Endothelial cell of umbilical vein (primary cell): ENCODE measurements around the gene REC8. TPM values are rescaled to one million over a fixed set of nuclear protein-coding genes. Genes with fewer than 3 reads are reported as not detected.

Experiments
- BruUV-seq: library from RNA; stranded (reverse); fragments of 400-500 nt; replicated peaks from 2 replicates; lab custom pipeline; 2021; lab: Mats Ljungman, UMichigan
- CTCF ChIA-PET: fragments of 300-600, 350-600 bp; sonication (Branson Sonifier 250); formaldehyde crosslinking; loops from one replicate; lab custom pipeline; 2021; ENCODE audit warnings: antibody characterized with exemption, inconsistent platforms; lab: Charles Lee
- POLR2A ChIA-PET: fragments of 300-600, 350-600 bp; sonication (Branson Sonifier 250); formaldehyde crosslinking; loops from one replicate; lab custom pipeline; 2021; ENCODE audit warnings: antibody characterized with exemption, inconsistent platforms; lab: Charles Lee
- DNase-seq: peaks from one replicate; pipeline ENCODE4 v3.0.0-alpha.2; 2011; ENCODE audit warnings: low read depth, low spot score
- FAIRE-seq: peaks from 2 replicates; lab custom pipeline; 2011; peaks lifted over from hg19 to GRCh38; lab: Jason Lieb, UNC
- H2AFZ ChIP-seq: 2 replicates; pipeline ENCODE4 v1.6.0; 2012; ENCODE audit warnings: low read depth, low read length, control low read depth, inconsistent platforms
- H3K27ac ChIP-seq: 2 replicates; pipeline ENCODE4 v1.5.1; 2011; ENCODE audit warnings: low read depth, mild to moderate bottlenecking, control low read depth, low read length, moderate library complexity; ENCODE audit not compliant: insufficient read depth
- H3K27me3 ChIP-seq, 2 experiments: 2 replicates each; pipeline versions ENCODE4 v1.6.0 to v1.6.1; 2011; ENCODE audit warnings: low read length in 2 of 2, mixed read lengths in 1 of 2; ENCODE audit not compliant: control insufficient read depth in 2 of 2, insufficient read depth in 2 of 2
- H3K36me3 ChIP-seq, 2 experiments: 2 replicates in 1 of 2; 3 replicates in 1 of 2; pipeline ENCODE4 v1.5.1; 2011; ENCODE audit warnings: low read length in 2 of 2, mild to moderate bottlenecking in 1 of 2, moderate library complexity in 1 of 2; ENCODE audit not compliant: control insufficient read depth in 2 of 2, insufficient read depth in 2 of 2; ENCODE audit errors: extremely low read depth in 1 of 2
- H3K4me1 ChIP-seq: 3 replicates; pipeline ENCODE4 v1.5.1; 2011; ENCODE audit warnings: mild to moderate bottlenecking, low read length; ENCODE audit not compliant: control insufficient read depth, insufficient read depth; ENCODE audit errors: extremely low read depth
- H3K4me2 ChIP-seq: 2 replicates; pipeline ENCODE4 v1.6.1; 2011; ENCODE audit warnings: low read length, control low read depth, mixed read lengths; ENCODE audit not compliant: insufficient read depth
- H3K4me3 ChIP-seq, 3 experiments: fragments of 200-600 bp in 1 of 3; sonication (generic), shearing (Covaris generic) in 1 of 3; replicated peaks in 1 of 3; 2 replicates each; pipeline ENCODE4 v1.5.1; 2011 to 2016; ENCODE audit warnings: control low read depth in 3 of 3, low read length in 3 of 3, mild to moderate bottlenecking in 2 of 3, inconsistent platforms in 1 of 3, low read depth in 1 of 3, moderate library complexity in 1 of 3; ENCODE audit not compliant: insufficient read depth in 1 of 3
- H3K79me2 ChIP-seq: 2 replicates; pipeline ENCODE4 v1.6.0; 2012; ENCODE audit warnings: low read length, inconsistent platforms; ENCODE audit not compliant: control insufficient read depth, insufficient read depth
- H3K9ac ChIP-seq: replicated peaks from 2 replicates; pipeline ENCODE3; 2011; ENCODE audit warnings: low read length, control low read depth; ENCODE audit not compliant: insufficient read depth; ENCODE audit errors: extremely low read depth
- H3K9me1 ChIP-seq: replicated peaks from 3 replicates; pipeline ENCODE4 v1.6.0; 2011; ENCODE audit warnings: mild to moderate bottlenecking, low read length; ENCODE audit not compliant: control insufficient read depth, insufficient read depth; ENCODE audit errors: extremely low read depth
- H3K9me3 ChIP-seq: replicated peaks from 2 replicates; pipeline ENCODE4 v1.5.1; 2012; ENCODE audit warnings: low read length, inconsistent platforms; ENCODE audit not compliant: control insufficient read depth, insufficient read depth
- H4K20me1 ChIP-seq: replicated peaks from 2 replicates; pipeline ENCODE3; 2011; ENCODE audit warnings: mild to moderate bottlenecking, low read length; ENCODE audit not compliant: control insufficient read depth, insufficient read depth; ENCODE audit errors: extremely low read depth
- EZH2 ChIP-seq: IDR thresholded peaks from 2 replicates; pipeline ENCODE4 v1.6.1; 2012; ENCODE audit warnings: borderline replicate concordance, low read depth, mild to moderate bottlenecking, moderate library complexity, low read length, inconsistent platforms; ENCODE audit not compliant: severe bottlenecking
- FOS ChIP-seq: IDR thresholded peaks from 2 replicates; pipeline ENCODE4 v1.6.1; 2011; ENCODE audit warnings: mild to moderate bottlenecking, low read length, moderate library complexity, borderline replicate concordance; ENCODE audit not compliant: insufficient read depth
- GATA2 ChIP-seq: IDR thresholded peaks from 2 replicates; pipeline ENCODE4 v1.7.0; 2011; ENCODE audit warnings: low read depth, mild to moderate bottlenecking, moderate library complexity, mixed read lengths, low read length; ENCODE audit not compliant: insufficient read length, insufficient read depth
- JUN ChIP-seq: IDR thresholded peaks from 2 replicates; pipeline ENCODE4 v1.6.1; 2011; ENCODE audit warnings: borderline replicate concordance, low read depth; ENCODE audit not compliant: insufficient read length, insufficient read depth
- MAX ChIP-seq: IDR thresholded peaks from 2 replicates; pipeline ENCODE4 v1.6.1; 2011; ENCODE audit not compliant: insufficient read depth, insufficient read length
- MYC ChIP-seq: IDR thresholded peaks from one replicate; pipeline ENCODE4 v1.6.1; 2011; ENCODE audit warnings: mild to moderate bottlenecking, low read depth, low read length
- POLR2A ChIP-seq: IDR thresholded peaks from 2 replicates; pipeline ENCODE4 v1.6.1; 2012; ENCODE audit warnings: low read depth, mild to moderate bottlenecking, control low read depth, low read length
- POLR2AphosphoS5 ChIP-seq: IDR thresholded peaks from 2 replicates; pipeline ENCODE4 v1.6.1; 2012; ENCODE audit warnings: low read depth, mild to moderate bottlenecking, control low read depth, low read length, moderate library complexity; ENCODE audit not compliant: insufficient read depth
- dilution Hi-C: fragments of 300-500 bp; cut with MboI; formaldehyde crosslinking; loops from one replicate; pipeline ENCODE4 v1.15.0; 2019; ENCODE audit warnings: low sequenced_read_pairs; ENCODE audit not compliant: extremely low pct_ligation_motif_present
- intact Hi-C: fragments of 100-400 bp; cut with micrococcal nuclease; formaldehyde crosslinking; loops from one replicate; pipeline ENCODE4 v1.10.0; 2022
- polyA plus RNA-seq, 4 experiments: library from polyadenylated mRNA; depleted of rRNA in 3 of 4; stranded (reverse) in 3 of 4; unstranded in 1 of 4; fragments of >200 nt; gene quantifications; 2 replicates each; pipeline versions ENCODE4 v1.2.1 to v1.2.3, GENCODE V29; 2011 to 2012; ENCODE audit warnings: missing spikeins in 1 of 4
- total RNA-seq: library from RNA; stranded (reverse); gene quantifications from 2 replicates; pipeline ENCODE4 v1.2.3, GENCODE V29; 2021
- TF ChIP-seq, protein P1 (sequence below), 2 donors: IDR thresholded peaks; 1 replicate in 1 of 2; 2 replicates in 1 of 2; pipeline ENCODE4 v1.5.1; 2011; ENCODE audit warnings: low read length in 2 of 2, mild to moderate bottlenecking in 2 of 2, moderate library complexity in 2 of 2, control low read depth in 1 of 2, inconsistent platforms in 1 of 2, low read depth in 1 of 2; ENCODE audit not compliant: insufficient read depth in 1 of 2; ENCODE audit errors: extremely low read depth in 1 of 2

REC8 gene
- total and polyA plus RNA-seq, 2 donors (not counting 3 experiments of a cell fraction or from before 2014, with no cell fraction given) = 12.5 to 33.6 TPM

DNA sequence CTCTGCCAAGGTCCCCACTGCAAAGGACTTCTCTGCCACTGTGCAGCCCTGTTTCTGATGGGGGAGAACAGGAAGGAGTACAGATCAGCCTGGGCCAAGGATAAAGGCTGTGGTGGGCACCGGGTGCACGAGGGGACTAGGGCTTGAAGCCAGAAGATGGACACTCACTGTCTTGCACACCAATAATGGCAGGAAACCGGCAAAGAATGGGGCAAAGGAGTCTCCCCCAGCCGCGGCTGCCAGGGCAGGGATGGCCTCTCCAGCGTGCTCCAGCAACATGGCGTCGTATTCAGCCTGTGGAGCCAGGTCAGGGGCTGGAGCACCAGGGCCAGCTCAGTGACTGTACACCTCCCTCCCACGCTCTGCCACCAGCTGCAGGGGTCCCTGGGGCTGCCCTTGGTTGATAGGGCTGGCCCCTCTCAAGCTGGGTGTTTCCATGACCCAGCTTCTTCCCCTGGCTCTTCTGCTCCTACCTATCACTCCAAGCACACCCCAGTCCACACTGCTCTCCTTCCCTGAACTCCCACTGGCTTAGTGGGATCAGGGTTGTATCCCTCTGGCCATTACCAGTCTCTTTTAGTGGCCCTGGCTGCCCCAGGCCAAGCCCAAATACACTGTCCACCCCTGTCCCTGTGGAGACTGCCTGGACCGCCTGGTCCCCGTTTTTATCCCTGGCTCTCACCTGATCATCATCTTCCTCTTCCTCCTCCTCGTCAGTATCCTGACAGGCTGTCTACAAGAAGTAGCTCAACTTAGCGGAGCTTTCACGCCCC is 10.4 kb downstream of the REC8 start:
- intact Hi-C loops = no loop called here
- CTCF ChIA-PET = interaction anchor here (1.9 kb wide), 1 partner anchor 115 kb away, joined by 7 read pairs; no protein-coding TSS in a partner anchor

More for the DNA sequence above, 10.4 kb downstream of the REC8 start:
- no peak overlapping the region for H3K27ac ChIP-seq
- no TSS peak for BruUV-seq
- no peak overlapping the region for H3K4me2 ChIP-seq
- no peak overlapping the region for H3K4me3 ChIP-seq
- H3K79me2 ChIP-seq = no peaks in the 10 kb centered on the region
- no peak for FAIRE-seq
- no peak overlapping the region for H3K9ac ChIP-seq
- POLR2A ChIA-PET = no interaction called here
- no peaks in the 10 kb centered on the region for H3K9me3 ChIP-seq
- dilution Hi-C loops = no loop called here
- no peak for DNase-seq
- peaks cover 0 to 40% of the 10 kb centered on the region in 2 experiments for H3K36me3 ChIP-seq
- no peaks in the 10 kb centered on the region for H3K27me3 ChIP-seq
- H3K4me1 ChIP-seq = no peaks in the 10 kb centered on the region
- H2AFZ ChIP-seq = no peak overlapping the region
- H4K20me1 ChIP-seq = no peaks in the 10 kb centered on the region
- no peaks in the 10 kb centered on the region for H3K9me1 ChIP-seq
- TF ChIP-seq JUN = no peak
- TF ChIP-seq, protein P1, sequence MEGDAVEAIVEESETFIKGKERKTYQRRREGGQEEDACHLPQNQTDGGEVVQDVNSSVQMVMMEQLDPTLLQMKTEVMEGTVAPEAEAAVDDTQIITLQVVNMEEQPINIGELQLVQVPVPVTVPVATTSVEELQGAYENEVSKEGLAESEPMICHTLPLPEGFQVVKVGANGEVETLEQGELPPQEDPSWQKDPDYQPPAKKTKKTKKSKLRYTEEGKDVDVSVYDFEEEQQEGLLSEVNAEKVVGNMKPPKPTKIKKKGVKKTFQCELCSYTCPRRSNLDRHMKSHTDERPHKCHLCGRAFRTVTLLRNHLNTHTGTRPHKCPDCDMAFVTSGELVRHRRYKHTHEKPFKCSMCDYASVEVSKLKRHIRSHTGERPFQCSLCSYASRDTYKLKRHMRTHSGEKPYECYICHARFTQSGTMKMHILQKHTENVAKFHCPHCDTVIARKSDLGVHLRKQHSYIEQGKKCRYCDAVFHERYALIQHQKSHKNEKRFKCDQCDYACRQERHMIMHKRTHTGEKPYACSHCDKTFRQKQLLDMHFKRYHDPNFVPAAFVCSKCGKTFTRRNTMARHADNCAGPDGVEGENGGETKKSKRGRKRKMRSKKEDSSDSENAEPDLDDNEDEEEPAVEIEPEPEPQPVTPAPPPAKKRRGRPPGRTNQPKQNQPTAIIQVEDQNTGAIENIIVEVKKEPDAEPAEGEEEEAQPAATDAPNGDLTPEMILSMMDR (IDR thresholded peaks at IDR 0.05; ENCODE audit: extremely low read depth in 1 of 2, insufficient read depth in 1 of 2, low read depth in 1 of 2, low read length in 2 of 2) = no peak
- TF ChIP-seq POLR2A = no peak
- TF ChIP-seq MAX = no peak
- no peak for TF ChIP-seq POLR2AphosphoS5
- no peak for TF ChIP-seq FOS
- TF ChIP-seq MYC = no peak
- no peak for TF ChIP-seq GATA2
- TF ChIP-seq EZH2 = no peak
